DOHH2 (cell line): ENCODE results near the gene PRSS38.

ENCODE experiments used
- EZH2phosphoT487 ChIP-seq: fragments of 200-600 bp; sonication (generic); IDR thresholded peaks from 2 replicates; pipeline ENCODE4 v1.6.1; 2017; ENCODE audit warnings: borderline replicate concordance, mild to moderate bottlenecking, antibody characterized with exemption, low read length, moderate library complexity, mixed read lengths
- TF ChIP-seq, protein P1 (sequence below): fragments of 200-600 bp; sonication (generic); IDR thresholded peaks from one replicate; pipeline ENCODE4 v1.5.1; 2014; ENCODE audit warnings: antibody characterized with exemption, mild to moderate bottlenecking, low read depth, low read length; ENCODE audit not compliant: poor library complexity, severe bottlenecking

DNA sequence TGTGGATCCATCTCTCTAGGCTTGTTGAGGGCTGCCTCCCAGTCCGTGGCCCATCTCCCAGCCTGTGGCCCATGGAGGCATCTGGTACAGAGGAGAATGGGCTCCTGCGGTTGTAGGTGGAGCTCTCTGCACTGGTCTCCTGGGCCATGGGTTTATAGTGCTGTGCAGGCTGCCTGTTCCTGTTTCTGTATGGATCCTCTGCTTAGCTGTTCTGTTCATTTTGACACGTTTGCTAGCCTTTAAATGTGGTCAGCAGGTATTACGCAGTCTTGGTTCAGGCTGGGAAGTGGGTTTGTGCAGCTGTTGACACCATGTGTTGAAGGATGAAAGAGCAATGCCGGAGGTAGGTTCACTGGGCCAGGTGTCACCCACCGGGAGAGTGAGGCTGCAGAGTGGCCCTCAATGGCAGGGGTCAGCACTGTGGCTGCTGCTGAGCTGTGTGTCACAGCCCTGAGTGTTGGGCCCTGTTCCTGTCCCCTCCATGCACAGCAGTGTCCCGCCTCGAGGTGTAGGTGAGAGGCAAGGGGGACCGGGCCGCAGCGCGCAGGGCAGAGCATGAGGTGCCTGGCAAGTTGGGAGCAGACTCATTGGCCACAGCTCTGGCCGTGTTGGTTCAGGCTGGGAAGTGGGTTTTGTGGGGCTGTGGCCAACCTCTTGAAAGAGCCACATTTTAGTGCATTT, 41.3 kb upstream of the PRSS38 start:
- TF ChIP-seq, protein P1, sequence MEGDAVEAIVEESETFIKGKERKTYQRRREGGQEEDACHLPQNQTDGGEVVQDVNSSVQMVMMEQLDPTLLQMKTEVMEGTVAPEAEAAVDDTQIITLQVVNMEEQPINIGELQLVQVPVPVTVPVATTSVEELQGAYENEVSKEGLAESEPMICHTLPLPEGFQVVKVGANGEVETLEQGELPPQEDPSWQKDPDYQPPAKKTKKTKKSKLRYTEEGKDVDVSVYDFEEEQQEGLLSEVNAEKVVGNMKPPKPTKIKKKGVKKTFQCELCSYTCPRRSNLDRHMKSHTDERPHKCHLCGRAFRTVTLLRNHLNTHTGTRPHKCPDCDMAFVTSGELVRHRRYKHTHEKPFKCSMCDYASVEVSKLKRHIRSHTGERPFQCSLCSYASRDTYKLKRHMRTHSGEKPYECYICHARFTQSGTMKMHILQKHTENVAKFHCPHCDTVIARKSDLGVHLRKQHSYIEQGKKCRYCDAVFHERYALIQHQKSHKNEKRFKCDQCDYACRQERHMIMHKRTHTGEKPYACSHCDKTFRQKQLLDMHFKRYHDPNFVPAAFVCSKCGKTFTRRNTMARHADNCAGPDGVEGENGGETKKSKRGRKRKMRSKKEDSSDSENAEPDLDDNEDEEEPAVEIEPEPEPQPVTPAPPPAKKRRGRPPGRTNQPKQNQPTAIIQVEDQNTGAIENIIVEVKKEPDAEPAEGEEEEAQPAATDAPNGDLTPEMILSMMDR: no peak
- TF ChIP-seq EZH2phosphoT487: no peak
